H1 (cell line): ENCODE results near the gene AP5Z1. TPM values are rescaled to one million over a fixed set of nuclear protein-coding genes. Genes with fewer than 3 reads are reported as not detected.

ENCODE experiments used
- BACH1 ChIP-seq: IDR thresholded peaks from 2 replicates; pipeline ENCODE4 v1.6.1; 2012; ENCODE audit warnings: low read length, improper control_type of control experiment
- CREB1 ChIP-seq: IDR thresholded peaks from 2 replicates; pipeline ENCODE4 v1.6.1; 2012; ENCODE audit warnings: inconsistent platforms
- FOSL1 ChIP-seq: IDR thresholded peaks from 2 replicates; pipeline ENCODE4 v1.6.1; 2011; ENCODE audit warnings: mild to moderate bottlenecking, low read depth, low read length, moderate library complexity; ENCODE audit not compliant: insufficient read depth
- GTF2F1 ChIP-seq: IDR thresholded peaks from 2 replicates; pipeline ENCODE4 v1.6.1; 2012; ENCODE audit warnings: low read depth, low read length, improper control_type of control experiment, borderline replicate concordance
- SAP30 ChIP-seq: fragments of 300-600 bp; sonication (generic); IDR thresholded peaks from 2 replicates; pipeline ENCODE4 v1.7.1; 2012; ENCODE audit warnings: low read length, moderate library complexity, mild to moderate bottlenecking, inconsistent platforms; ENCODE audit not compliant: insufficient read depth, insufficient replicate concordance
- polyA plus RNA-seq, 7 experiments: library from polyadenylated mRNA; depleted of rRNA in 3 of 7; stranded (reverse) in 5 of 7; unstranded in 2 of 7; fragments of >200 nt in 5 of 7; fragments of 200-250 nt in 2 of 7; gene quantifications; 1 replicate in 5 of 7; 2 replicates in 1 of 7; 4 replicates in 1 of 7; pipeline versions ENCODE4 v1.2.1 to v1.2.3, GENCODE V29; 2011 to 2013; ENCODE audit warnings: missing spikeins in 2 of 7, mixed read lengths in 2 of 7
- total RNA-seq: library from RNA; stranded (reverse); fragmentation: NEBNext Ultra II Directional; extraction: Animal tissue kit (Norgen Biotek cat#: 25700); gene quantifications from 2 replicates; pipeline ENCODE4 v1.2.1, GENCODE V29; 2021
- TF ChIP-seq, protein P1 (sequence below), 3 experiments: IDR thresholded peaks; 1 replicate in 2 of 3; 2 replicates in 1 of 3; pipeline versions ENCODE4 v1.5.1 to v1.6.1; 2011; ENCODE audit warnings: low read length in 3 of 3, mild to moderate bottlenecking in 3 of 3, inconsistent platforms in 2 of 3, low read depth in 1 of 3, moderate library complexity in 1 of 3; ENCODE audit not compliant: insufficient read depth in 1 of 3; ENCODE audit errors: control extremely low read depth in 1 of 3

AP5Z1 gene
- total and polyA plus RNA-seq, 2 of the 8 experiments (the other 6 are each of a cell fraction or from before 2014, with no cell fraction given), result 24.0 to 24.7 TPM

DNA sequence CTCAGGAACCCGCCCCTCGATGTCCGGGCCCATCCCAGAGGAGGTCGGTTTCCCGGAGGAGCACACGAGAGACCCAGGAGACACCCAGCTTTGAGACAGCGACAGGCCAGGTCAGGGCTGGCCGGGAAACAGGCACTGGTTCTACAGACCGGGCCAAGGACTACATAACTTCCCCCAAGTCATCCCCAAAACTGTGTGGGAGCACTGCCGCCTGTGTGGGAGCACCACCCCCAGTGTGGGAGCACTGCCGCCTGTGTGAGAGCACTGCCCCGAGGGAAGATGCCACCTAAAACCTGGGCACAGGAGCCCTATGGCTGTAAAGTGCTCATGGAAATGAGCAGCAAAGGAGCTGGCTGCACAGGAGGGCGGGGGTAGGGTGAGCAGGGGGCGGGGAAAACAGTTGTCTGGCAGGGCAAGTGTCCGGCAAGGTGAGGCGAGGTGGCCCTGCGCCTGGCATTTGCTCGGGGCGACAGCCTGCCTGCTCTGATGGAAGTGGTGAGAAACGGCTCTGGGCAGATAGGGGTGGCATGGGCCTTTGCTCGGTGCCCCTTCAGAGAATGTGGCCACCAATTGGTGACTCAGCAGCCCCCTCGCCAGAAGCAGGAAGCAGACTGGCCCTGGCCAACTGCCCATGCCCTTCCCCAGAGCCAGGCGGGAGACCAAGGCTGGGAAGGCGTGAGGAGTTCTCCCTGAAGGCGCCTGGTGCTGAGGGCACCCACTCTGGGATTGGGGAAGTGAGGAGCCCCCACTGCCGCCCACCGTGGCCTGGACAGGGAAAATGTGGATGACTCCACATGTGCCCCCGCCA lies 60.2 kb downstream of the AP5Z1 start (continued):
- TF ChIP-seq, protein P1, sequence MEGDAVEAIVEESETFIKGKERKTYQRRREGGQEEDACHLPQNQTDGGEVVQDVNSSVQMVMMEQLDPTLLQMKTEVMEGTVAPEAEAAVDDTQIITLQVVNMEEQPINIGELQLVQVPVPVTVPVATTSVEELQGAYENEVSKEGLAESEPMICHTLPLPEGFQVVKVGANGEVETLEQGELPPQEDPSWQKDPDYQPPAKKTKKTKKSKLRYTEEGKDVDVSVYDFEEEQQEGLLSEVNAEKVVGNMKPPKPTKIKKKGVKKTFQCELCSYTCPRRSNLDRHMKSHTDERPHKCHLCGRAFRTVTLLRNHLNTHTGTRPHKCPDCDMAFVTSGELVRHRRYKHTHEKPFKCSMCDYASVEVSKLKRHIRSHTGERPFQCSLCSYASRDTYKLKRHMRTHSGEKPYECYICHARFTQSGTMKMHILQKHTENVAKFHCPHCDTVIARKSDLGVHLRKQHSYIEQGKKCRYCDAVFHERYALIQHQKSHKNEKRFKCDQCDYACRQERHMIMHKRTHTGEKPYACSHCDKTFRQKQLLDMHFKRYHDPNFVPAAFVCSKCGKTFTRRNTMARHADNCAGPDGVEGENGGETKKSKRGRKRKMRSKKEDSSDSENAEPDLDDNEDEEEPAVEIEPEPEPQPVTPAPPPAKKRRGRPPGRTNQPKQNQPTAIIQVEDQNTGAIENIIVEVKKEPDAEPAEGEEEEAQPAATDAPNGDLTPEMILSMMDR (IDR thresholded peaks at IDR 0.05; ENCODE audit: control extremely low read depth in 1 of 3, insufficient read depth in 1 of 3, low read depth in 1 of 3, low read length in 3 of 3), result no peak
- TF ChIP-seq BACH1 (no peak), GTF2F1 (no peak), CREB1 (no peak), SAP30 (no peak), FOSL1 (no peak)
- TF ChIP-seq, all 59 proteins: peak for 0
